ENCODE data around the gene FARP1.

Gene FARP1

GRCh38 chr13:98251708-98252107 lies 108.8 kb downstream of the FARP1 start:
- H3K4me3 ChIP-seq (ENCODE audit: low read depth, low read length) = no peak overlapping the region

GRCh38 chr13:98252931-98253470 lies 110.1 kb downstream of the FARP1 start:
- TF ChIP-seq CTCF (IDR thresholded peaks at IDR 0.05; ENCODE audit: borderline replicate concordance, insufficient read depth, low read depth, low read length) = no peak
- H3K4me3 ChIP-seq (ENCODE audit: low read depth, low read length) = no peak overlapping the region

More at GRCh38 chr13:98251708-98252107, 108.8 kb downstream of the FARP1 start:
- TF ChIP-seq CTCF (IDR thresholded peaks at IDR 0.05; ENCODE audit: borderline replicate concordance, insufficient read depth, low read depth, low read length) = no peak

GRCh38 chr13:98253526-98253925 lies 110.6 kb downstream of the FARP1 start:
- no peak overlapping the region for H3K4me3 ChIP-seq (ENCODE audit: low read depth, low read length)
- TF ChIP-seq CTCF (IDR thresholded peaks at IDR 0.05; ENCODE audit: borderline replicate concordance, insufficient read depth, low read depth, low read length) = no peak

GRCh38 chr13:98254513-98254912 lies 111.6 kb downstream of the FARP1 start:
- no peak for TF ChIP-seq CTCF (IDR thresholded peaks at IDR 0.05; ENCODE audit: borderline replicate concordance, insufficient read depth, low read depth, low read length)
- no peak overlapping the region for H3K4me3 ChIP-seq (ENCODE audit: low read depth, low read length)

GRCh38 chr13:98258226-98258625 lies 115.3 kb downstream of the FARP1 start:
- TF ChIP-seq CTCF (IDR thresholded peaks at IDR 0.05; ENCODE audit: borderline replicate concordance, insufficient read depth, low read depth, low read length) = no peak
- H3K4me3 ChIP-seq (ENCODE audit: low read depth, low read length) = no peak overlapping the region

GRCh38 chr13:98260357-98261164 lies 117.7 kb downstream of the FARP1 start:
- TF ChIP-seq CTCF (IDR thresholded peaks at IDR 0.05; ENCODE audit: borderline replicate concordance, insufficient read depth, low read depth, low read length) = no peak
- H3K4me3 ChIP-seq (ENCODE audit: low read depth, low read length) = no peak overlapping the region

GRCh38 chr13:98261165-98261702 lies 118.3 kb downstream of the FARP1 start:
- TF ChIP-seq CTCF (IDR thresholded peaks at IDR 0.05; ENCODE audit: borderline replicate concordance, insufficient read depth, low read depth, low read length) = no peak
- no peak overlapping the region for H3K4me3 ChIP-seq (ENCODE audit: low read depth, low read length)

Measured in GM12875 (cell line).